ENCODE results near the gene DCAF11. TPM values are rescaled to one million over a fixed set of nuclear protein-coding genes. Genes with fewer than 3 reads are reported as not detected.

The DCAF11 gene
- total and polyA plus RNA-seq, 2 of the 13 experiments (the other 11 are each of a cell fraction or from before 2014, with no cell fraction given) = 150 to 257 TPM

DNA sequence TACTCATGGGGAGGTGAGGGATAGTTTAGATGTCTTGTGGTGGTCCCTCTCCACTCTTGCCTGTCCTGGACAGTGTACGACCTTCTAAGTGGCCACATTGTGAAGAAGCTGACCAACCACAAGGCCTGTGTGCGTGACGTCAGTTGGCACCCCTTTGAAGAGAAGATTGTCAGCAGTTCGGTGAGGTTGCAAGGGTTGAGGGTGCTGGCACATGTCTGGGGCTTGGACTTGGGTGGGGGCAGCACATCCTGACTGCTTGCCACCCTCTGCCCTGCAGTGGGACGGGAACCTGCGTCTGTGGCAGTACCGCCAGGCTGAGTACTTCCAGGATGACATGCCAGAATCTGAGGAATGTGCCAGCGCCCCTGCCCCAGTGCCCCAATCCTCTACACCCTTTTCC is 8.3 kb downstream of the DCAF11 start (continued):
- TF ChIP-seq SETDB1 (CRISPR knock-in tag; IDR thresholded peaks at IDR 0.05; ENCODE audit: borderline replicate concordance) (no peak), AHR (CRISPR knock-in tag; IDR thresholded peaks at IDR 0.05) (no peak), GABPA (IDR thresholded peaks at IDR 0.05; ENCODE audit: low read depth, low read length) (no peak), GABPA (CRISPR knock-in tag; IDR thresholded peaks at IDR 0.05; ENCODE audit: low read depth) (no peak), ZSCAN31 (CRISPR knock-in tag; IDR thresholded peaks at IDR 0.05; ENCODE audit: low read depth) (no peak), POGZ (CRISPR knock-in tag; IDR thresholded peaks at IDR 0.05) (no peak), ZNF782 (CRISPR knock-in tag; IDR thresholded peaks at IDR 0.05; ENCODE audit: borderline replicate concordance) (no peak), NR2C2 (CRISPR knock-in tag; IDR thresholded peaks at IDR 0.05; ENCODE audit: borderline replicate concordance) (no peak), POLR2G (IDR thresholded peaks at IDR 0.05; ENCODE audit: low read depth, low read length) (no peak), ZNF510 (CRISPR knock-in tag; IDR thresholded peaks at IDR 0.05; ENCODE audit: low read depth) (no peak), ZNF709 (CRISPR knock-in tag; IDR thresholded peaks at IDR 0.05) (no peak), PTBP1 (IDR thresholded peaks at IDR 0.05; ENCODE audit: low read depth, low read length, poor library complexity, severe bottlenecking) (no peak), RBM22 (optimal IDR thresholded peaks at IDR 0.05; ENCODE audit: low read length) (peak; percentile 72), MXD1 (CRISPR knock-in tag; IDR thresholded peaks at IDR 0.05) (no peak), AGO2 (optimal IDR thresholded peaks at IDR 0.05; ENCODE audit: low read depth, low read length) (peak; percentile 37), ZNF563 (CRISPR knock-in tag; IDR thresholded peaks at IDR 0.05) (0 out of 2 replicates have a peak, but pooled peaks have one; percentile 24), ZNF10 (CRISPR knock-in tag; IDR thresholded peaks at IDR 0.05; ENCODE audit: borderline replicate concordance, low read depth) (0 out of 2 replicates have a peak, but pooled peaks have one; percentile 25), ZNF253 (CRISPR knock-in tag; IDR thresholded peaks at IDR 0.05; ENCODE audit: borderline replicate concordance) (no peak), ZNF747 (CRISPR knock-in tag; IDR thresholded peaks at IDR 0.05; ENCODE audit: borderline replicate concordance) (no peak), GPN1 (CRISPR knock-in tag; IDR thresholded peaks at IDR 0.05; ENCODE audit: borderline replicate concordance) (no peak), MAFG (CRISPR knock-in tag; IDR thresholded peaks at IDR 0.05) (no peak)
- TF ChIP-seq, protein P1, sequence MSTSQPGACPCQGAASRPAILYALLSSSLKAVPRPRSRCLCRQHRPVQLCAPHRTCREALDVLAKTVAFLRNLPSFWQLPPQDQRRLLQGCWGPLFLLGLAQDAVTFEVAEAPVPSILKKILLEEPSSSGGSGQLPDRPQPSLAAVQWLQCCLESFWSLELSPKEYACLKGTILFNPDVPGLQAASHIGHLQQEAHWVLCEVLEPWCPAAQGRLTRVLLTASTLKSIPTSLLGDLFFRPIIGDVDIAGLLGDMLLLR (CRISPR knock-in tag; IDR thresholded peaks at IDR 0.05) = 0 out of 2 replicates have a peak, but pooled peaks have one; percentile 33
